HG02571 (cell line): Measurements from ENCODE around the gene TEK.

Experiments
- ATAC-seq: cut with Tn5 transposase; IDR thresholded peaks from one replicate; pipeline ENCODE4 v1.9.1; 2021; ENCODE audit warnings: mild to moderate bottlenecking, moderate library complexity; ENCODE audit not compliant: unreplicated experiment

TEK gene

DNA sequence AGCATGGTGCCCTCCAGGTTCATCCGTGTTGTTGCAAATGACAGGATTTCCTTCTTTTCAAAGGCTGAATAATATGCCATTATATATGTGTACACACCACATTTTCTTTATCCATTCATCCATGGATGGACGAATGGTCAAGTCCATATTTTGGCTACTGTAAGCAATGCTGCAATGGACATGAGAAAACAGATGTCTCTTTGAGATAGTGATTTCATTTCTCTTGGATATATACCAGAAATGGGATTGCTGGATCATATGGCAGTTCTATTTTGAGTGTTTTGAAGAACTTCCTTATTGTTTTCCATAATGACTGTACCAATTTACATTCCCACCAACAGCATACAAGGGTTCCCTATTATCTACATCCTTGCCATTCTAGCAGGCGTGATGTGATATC lies 67.9 kb downstream of the TEK start:
- no peak for ATAC-seq

DNA sequence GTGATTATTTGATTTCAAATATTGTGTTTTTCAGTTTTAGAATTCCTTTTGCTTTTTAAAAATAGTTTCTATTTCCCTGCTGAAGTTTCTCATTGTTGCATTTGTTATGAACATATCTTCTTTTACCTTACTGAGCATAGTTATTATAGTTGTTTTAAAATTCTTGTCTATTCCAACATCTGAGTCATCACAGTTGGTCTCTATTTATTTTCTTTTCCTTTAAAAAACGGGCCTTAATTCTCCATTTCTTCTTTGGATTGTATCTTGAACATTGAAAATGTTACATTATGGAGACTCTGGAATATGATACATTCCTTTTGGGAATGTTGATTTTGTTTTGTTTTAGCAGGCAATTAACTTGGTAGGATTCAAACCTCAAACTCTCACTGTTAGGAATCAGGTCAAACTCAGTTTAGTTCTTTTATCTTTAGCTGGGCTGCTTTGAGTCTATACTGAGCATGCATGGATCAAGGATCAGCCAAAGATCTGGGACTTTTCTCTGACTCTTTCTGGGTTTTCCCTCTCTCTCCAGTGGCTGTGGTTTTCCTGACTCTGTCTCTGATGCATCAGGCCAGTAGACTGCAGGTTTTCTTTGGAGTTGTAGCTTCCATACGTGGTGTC lies 70.3 kb downstream of the TEK start:
- ATAC-seq: no peak

DNA sequence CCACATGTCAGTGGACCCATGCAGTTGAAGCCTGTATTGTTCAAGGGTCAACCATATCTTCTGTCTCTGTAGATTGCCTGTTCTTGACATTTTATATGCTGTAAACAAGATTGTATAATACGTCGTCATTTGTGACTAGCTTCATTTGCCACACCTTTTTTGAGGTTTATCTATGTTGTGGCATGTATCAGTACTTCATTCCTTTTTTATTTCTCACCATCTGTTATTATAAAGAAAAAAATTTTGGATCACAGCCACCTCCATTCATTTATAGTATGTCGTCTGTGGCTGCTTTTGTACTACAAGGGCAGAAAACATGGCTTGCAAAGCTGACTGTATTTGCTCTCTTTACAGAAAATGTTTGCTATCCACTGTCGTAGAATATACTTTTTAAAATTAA lies 72.4 kb downstream of the TEK start:
- ATAC-seq: no peak

DNA sequence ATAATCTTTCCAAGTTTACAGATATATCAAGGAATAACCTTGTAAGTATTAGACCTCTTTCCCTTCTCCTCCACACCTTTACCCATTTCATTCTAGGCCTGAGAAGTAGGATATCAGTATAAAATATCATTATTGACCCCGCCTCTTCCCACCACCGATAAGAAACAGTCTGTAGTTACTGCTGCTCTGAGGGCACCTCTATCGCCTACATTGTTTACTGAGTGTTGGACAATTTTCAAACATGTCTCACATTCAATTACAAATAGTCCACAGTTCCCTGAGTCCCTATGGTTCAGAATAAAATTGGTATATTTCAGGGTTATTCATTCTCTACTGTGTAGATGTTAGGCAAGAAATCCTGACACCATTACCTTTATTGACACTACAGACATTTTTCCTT lies 73.4 kb downstream of the TEK start:
- ATAC-seq: no peak

DNA sequence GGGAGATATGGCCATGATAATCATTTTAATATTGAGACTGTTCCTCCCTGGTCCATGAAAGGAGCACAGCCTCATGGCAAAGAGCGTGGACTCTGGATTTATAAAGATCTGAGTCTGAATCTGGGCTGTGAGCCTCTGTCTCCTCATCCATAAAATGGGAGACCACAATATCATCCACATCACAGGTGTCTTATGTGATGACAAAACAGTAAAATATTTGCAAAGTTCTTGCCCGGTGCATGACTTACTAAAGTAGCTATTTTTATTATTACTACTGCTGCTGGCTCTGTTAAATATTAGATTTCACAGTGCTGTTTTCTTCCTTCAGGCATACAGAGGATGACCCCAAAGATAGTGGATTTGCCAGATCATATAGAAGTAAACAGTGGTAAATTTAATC lies 74.1 kb downstream of the TEK start:
- no peak for ATAC-seq

DNA sequence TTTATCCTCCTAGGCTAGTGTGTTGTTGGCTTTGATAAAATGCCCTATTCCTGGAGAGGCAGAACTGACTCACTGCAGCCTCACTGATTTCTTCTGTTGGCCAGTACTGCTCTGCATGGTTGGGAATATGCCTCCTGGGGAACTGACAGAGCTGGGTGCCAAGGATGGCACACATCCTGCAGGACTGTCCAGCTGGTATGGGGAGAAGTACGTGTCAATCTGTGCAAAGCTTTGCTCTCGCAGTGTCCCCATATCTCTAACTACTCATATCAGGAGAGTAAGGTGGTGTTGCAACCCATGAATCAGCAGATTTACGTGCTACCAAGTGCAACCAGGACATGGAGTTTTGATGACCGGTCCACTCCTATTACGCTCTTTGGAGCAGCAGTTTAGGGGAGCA lies 74.7 kb downstream of the TEK start:
- ATAC-seq: no peak

DNA sequence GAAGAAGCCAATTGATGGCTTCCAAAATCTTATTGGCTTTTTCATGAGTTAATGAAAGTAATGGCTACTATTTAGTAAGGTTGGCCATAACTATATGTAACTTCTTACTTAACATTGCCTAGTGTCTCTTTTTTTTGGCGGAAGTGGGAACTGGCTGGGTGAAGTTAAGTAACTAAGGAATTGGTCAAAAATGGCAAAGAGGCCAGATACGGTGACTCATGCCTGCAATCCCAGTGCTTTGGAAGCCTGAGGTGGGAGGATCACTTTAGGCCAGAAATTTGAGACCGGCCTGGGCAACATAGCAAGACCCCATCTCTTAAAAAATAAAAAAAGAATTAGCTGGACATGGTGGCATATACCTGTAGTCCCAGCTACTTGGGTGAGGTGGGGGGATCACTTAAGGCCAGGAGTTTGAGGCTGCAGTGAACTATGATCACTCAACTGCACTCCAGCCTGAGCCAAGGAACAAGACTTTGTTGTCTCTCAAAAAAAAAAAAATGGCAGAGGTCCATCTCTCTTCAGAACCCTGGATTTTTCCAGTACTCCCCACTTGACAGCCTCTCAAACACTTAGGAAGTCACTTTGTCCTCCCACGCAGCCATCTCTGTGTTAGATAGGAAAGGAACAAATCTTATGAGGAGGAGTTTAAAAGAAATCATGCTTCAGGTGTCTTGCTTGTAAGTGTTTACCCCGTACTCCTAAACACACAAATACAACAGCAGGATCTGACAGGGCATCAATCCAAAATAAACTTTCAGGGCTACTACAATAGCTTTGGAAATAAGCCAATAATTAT lies 75.7 kb downstream of the TEK start:
- ATAC-seq: no peak

DNA sequence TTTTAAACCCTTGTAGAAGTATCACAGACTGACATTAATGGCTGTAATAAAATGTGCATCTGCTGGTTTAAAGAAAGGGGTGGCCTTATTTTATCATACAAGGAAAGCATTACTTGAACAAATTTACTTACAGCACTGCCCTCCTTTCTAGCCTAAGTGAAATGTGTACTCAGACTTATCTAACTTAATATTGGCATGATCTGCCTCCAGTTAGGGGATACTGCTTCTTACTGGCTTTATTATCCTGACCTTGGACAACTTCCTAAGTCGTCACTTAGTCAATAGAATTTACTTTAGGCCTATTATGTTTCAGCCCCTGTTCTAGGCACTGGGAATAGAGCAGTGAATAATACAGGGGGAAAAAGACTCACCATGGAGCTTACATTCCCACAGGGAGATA lies 79.4 kb downstream of the TEK start:
- no peak for ATAC-seq

DNA sequence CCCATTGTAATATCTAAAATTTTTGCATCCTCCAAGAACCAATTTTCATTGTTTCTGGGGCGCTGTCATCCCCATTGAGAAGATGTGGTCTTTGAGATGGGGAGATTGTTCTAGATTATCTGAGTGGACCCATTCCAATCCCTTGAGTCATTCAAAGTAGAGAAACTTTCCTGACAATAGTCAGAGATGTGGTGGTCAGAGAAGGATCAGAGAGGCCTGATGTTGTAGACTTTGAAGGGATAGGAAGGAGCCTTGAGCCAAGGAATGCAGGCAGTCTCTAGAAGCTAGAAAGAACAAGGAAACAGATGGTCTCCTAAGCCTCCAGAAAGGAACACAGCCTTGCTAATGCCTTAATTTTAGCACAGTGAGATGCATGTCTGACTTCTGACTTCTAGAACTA lies 80.4 kb downstream of the TEK start:
- ATAC-seq: no peak

DNA sequence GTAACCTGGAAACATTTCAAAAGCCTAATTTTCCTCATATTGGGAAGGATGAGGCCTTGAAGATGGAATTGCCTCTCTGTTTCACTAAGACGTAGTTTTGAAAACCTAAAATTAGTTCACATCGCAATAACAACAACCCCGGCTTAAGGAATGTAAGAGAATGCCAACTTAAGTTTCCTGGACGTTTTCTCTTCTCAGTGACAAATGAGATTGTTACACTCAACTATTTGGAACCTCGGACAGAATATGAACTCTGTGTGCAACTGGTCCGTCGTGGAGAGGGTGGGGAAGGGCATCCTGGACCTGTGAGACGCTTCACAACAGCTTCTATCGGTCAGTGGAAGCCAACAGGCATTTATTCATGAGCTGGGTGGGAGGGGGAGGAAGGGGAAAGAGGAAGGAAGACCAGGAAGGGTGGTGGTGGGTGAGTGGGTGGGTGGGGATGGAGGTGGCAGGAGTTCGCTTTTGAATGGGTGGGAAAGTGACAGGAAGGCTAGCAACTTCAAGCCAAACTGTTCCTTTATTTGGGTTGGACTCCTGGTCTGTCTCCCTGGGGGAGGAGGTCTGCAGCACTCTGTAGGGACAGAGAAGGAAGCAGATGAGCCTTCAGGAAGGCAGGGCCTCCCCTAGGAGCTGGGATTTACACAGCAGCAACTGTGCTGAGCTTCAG lies 83.4 kb downstream of the TEK start:
- ATAC-seq: no peak

DNA sequence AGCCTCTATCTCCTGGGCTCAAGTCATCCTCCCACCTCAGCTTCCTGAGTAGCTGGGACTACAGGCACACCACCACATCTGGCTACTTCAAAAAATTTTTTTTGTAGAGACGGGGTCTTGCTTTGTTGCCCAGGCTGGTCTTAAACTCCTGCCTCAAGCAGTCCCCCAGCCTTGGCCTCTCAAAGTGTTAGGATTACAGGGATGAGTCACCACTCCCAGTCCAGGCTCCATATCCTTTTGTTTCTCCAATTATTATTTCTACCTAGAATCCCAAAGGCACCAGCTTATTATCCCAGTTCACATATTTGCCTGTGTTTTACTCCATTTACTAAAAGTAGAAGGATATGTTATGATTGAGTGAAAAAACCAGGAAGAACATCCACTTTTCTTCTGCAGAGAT lies 84.9 kb downstream of the TEK start:
- no peak for ATAC-seq

DNA sequence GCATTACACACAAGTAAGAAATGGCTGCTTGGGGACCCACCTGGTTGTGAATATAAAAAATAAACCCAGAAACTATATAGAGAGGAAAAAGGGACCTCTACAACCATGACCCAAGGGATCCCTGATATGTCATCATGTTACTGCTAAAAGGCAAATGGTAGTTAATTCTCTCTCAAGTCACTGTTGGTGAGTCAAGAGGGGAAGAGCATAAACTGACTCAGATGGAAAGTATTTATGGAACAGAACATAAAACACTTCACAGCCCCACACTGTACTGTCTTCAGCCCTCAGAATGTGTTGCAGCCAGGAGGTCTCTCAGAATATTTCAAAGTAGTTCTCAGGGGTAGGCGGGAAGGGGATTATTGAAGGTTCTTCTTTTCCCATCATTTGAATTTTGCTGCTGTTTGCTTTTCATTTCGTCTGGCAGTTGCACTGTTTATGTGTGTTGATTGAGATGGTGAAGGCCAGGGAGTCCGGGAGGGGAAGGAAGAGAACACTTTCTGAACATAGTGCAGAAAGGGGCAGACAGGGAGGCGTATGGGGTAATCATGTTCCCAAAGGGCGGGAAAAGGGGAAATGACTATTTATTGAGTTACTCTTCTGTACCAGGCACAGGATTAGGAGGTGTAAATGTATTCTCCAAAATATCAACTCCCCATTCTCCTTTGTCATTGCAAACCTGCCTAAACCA lies 85.5 kb downstream of the TEK start:
- no peak for ATAC-seq

DNA sequence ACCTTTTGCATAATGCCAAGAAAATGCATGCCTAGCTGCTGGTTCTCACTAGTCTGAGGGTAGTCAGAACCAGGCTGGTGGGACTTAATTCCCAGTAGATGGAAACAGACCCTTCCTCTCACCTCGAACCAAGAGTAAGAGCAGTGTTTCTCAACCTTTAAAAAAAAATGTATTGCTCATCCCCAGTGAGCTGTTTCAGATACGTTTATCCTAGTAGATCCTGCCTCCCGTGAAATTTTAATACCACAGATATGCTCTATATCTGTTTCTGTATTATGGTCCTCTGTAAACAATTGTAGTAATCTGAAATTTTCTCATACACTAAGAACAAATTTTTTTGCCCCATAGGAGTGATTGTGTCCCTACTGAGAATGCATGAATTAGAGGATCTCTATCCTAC lies 86.2 kb downstream of the TEK start:
- ATAC-seq: no peak

DNA sequence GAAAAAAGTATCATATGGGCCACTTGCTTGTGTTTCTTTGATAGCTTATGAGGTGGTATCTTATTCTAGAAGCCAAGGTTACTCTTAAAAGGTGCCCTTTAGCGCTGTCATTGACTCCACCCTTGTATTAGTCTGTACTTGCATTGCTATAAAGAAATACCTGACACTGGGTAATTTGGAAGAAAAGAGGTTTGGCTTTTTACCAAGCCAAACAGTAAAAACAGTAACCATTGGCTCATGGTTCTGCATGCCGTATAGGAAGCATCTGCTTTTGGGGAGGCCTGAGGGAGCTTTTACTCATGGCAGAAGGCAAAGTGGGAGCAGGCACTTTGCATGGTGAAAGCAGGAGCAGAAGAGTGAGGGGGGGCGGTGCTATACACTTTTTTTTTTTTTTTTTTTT lies 87.4 kb downstream of the TEK start:
- ATAC-seq: no peak

DNA sequence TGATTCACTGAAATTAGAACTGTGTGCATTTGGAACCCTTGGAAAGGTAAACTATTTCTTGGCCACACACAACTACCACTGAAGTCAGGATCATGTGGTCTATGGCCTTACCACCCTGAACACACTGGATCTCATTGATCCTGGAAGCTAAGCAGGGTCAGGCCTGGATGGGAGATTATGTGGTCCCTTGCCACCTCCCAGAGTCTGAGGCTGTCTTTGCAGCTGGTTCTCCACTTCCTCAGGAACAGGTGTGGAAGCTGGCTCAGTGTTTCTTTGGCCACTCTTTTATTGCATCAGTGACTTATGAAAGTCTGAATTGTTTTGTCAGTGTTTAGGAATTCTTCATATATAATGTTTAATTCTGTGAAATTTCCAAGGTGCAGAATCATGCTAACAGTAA lies 89.2 kb downstream of the TEK start:
- ATAC-seq: no peak

DNA sequence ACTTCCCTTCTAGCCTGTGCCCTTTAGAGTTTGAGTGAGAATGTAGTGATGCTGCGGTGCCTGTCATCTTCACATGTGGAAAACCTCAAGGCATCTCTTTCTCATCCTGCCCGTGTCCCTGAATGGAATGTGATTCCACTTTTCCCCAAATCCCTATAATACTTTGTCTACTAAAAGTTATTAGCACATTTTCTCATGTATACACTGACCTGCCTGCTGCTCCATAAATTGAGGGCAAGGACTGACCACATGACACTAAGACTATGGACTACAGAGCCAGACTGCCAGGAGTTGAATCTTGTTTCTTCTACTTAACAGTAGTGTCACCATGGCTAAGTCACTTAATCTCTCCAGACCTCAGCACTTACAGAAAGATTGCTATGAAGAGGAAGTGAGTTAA lies 93.0 kb downstream of the TEK start:
- ATAC-seq: no peak

DNA sequence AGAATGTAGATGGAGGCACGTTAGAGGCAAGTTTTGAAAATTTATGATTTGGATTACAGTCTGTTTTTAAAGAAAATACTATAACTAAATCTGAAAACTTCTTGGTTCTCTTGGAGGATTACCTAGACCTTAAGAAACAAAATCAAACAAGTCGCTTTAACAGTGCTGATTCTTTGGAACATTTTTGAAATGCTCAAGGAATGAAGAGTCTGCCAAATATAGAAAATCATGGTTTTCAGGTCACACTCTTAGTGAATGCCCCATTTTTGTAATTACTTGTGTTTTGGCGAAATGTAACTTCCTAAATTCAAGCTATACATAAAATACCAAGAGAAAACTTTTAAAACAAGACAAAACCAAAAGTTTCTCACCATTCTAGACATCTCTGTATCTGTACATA lies 94.8 kb downstream of the TEK start:
- ATAC-seq: no peak

DNA sequence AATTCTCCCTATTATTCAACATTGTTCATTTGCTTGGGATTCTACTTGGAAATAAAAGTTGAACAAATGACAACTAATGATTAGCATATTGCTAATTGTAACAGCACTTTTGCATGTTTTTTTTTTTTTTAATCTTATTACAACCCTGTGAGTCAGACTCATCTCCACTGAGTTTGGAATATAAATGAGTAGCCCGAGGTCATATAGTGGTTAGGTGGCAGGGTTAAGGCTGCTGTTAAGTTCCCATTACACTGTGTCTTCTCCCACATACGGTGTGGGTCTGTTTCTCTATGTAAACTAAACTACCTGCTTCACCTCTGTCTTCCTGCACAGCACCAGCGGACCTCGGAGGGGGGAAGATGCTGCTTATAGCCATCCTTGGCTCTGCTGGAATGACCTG lies 95.6 kb downstream of the TEK start:
- no peak for ATAC-seq

DNA sequence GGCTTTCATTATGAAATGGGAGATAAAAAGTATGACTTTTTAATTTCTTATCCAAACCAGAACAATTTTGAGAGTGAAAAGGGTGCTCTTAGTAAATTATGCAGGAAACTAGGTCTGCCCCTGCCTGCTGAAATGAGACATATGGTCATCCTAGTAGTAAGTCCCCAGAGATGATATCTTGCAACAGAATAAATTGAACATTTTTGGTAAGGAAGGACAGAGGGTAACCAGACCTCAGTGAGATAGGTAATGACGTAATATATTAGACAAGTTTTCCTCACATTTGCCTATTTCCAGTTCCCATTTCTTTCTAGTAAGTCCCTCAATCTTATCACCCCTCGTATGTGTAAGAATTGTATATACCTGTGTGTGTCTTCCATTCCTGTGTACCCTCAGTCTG lies 96.2 kb downstream of the TEK start:
- no peak for ATAC-seq

DNA sequence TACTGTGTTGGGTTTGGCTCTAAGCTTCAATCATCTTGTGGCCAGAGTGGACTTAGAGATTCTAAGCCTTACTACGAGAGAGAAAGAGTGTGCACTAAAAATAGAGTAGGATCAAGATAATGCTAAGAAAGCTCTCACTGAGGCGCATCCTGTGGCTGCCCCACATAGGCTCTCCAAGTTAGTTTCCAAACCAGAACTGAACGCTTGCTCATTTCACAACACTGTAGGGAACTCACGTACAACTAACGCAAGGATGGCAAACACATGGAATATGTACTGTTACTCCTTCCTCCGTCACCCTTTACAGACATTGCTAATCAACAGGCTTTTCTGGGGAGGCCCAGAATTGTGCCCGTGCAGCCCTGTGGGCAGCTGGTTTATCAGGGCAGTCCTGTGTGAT lies 97.0 kb downstream of the TEK start:
- no peak for ATAC-seq

DNA sequence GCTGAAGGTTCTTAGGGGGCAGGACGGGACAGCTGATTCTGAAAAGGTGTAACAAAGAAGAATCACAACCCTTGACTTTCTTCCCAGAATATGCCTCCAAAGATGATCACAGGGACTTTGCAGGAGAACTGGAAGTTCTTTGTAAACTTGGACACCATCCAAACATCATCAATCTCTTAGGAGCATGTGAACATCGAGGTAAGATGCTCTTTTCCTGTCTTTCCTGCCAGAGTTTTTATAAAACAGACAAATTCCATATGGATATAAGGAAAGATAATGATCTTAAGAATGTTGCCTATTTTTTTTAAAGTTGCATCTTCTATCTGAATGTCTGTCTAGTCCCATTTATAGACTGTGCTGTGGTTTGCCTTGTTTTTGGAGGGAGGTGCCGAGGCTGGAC lies 100.0 kb downstream of the TEK start:
- no peak for ATAC-seq

DNA sequence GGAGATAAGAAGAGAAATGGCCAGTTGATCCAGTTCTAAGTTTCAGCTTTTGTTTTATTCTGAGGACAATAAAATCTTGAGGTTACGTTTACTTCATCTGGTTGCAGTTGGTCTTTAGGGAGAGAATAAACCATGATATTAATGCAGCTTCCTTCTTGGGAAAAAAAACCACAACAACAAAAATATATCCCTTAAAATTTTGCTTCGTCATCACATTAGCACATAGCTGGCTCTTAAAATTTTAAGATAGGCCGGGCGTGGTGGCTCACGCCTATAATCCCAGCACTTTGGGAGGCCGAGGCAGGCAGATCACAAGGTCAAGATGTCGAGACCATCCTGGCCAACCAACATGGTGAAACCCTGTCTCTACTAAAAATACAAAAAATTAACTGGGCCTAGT lies 101.6 kb downstream of the TEK start:
- ATAC-seq: no peak
